IMR-90 (cell line): ENCODE data around the gene PDGFC. TPM values are rescaled to one million over a fixed set of nuclear protein-coding genes. Genes with fewer than 3 reads are reported as not detected.

Experiments used
- ATAC-seq: fragments of 200-7000 bp; cut with Tn5 transposase; 2 replicates; pipeline ENCODE4 v1.9.1; 2020; ENCODE audit warnings: low read depth, mild to moderate bottlenecking, moderate library complexity
- BruUV-seq: library from RNA; stranded (reverse); fragments of 400-500 nt; replicated peaks from 2 replicates; lab custom pipeline; 2021; lab: Mats Ljungman, UMichigan
- CTCF ChIA-PET: fragments of 300-600 bp; formaldehyde crosslinking; extraction: SDS; loops from one replicate; lab custom pipeline; 2021; ENCODE audit warnings: antibody characterized with exemption; lab: Yijun Ruan, JAX
- POLR2A ChIA-PET: fragments of 300-600 bp; sonication (Branson Sonifier 250); formaldehyde crosslinking; loops from one replicate; lab custom pipeline; 2022; ENCODE audit warnings: antibody characterized with exemption; ENCODE audit not compliant: unreplicated experiment; lab: Charles Lee
- DNase-seq: peaks from one replicate; pipeline ENCODE4 v3.0.0; 2013
- H2AFZ ChIP-seq: replicated peaks from 2 replicates; pipeline ENCODE3; 2013; ENCODE audit warnings: low read length, mild to moderate bottlenecking; ENCODE audit not compliant: poor library complexity
- H2AK5ac ChIP-seq: 2 replicates; pipeline ENCODE4 v1.6.1; 2013; ENCODE audit warnings: low read depth, low read length, inconsistent platforms
- H2AK9ac ChIP-seq: replicated peaks from 2 replicates; pipeline ENCODE3; 2013; ENCODE audit warnings: mild to moderate bottlenecking, low read depth, low read length, moderate library complexity; ENCODE audit not compliant: poor library complexity
- H2BK120ac ChIP-seq: 2 replicates; pipeline ENCODE4 v1.6.1; 2013; ENCODE audit warnings: low read depth, low read length, inconsistent platforms
- H2BK15ac ChIP-seq: 3 replicates; pipeline ENCODE4 v1.6.1; 2013; ENCODE audit warnings: low read depth, low read length, inconsistent platforms
- H2BK20ac ChIP-seq: 2 replicates; pipeline ENCODE4 v1.6.1; 2013; ENCODE audit warnings: low read depth, mild to moderate bottlenecking, inconsistent platforms, low read length, moderate library complexity
- H2BK5ac ChIP-seq: 2 replicates; pipeline ENCODE4 v1.6.1; 2013; ENCODE audit warnings: mild to moderate bottlenecking, low read depth, low read length, inconsistent platforms; ENCODE audit not compliant: poor library complexity, severe bottlenecking
- H3K14ac ChIP-seq: replicated peaks from 2 replicates; pipeline ENCODE4 v1.6.1; 2013; ENCODE audit warnings: low read depth, low read length, inconsistent platforms
- H3K18ac ChIP-seq: 2 replicates; pipeline ENCODE4 v1.6.1; 2013; ENCODE audit warnings: low read depth, low read length, control low read depth
- H3K23ac ChIP-seq: 2 replicates; pipeline ENCODE4 v1.6.1; 2013; ENCODE audit warnings: low read depth, low read length, inconsistent platforms
- H3K27ac ChIP-seq: 2 replicates; pipeline ENCODE4 v1.5.1; 2013; ENCODE audit warnings: mild to moderate bottlenecking, control low read depth, low read length; ENCODE audit not compliant: insufficient read depth
- H3K27me3 ChIP-seq: 2 replicates; pipeline ENCODE4 v1.6.1; 2013; ENCODE audit warnings: low read length; ENCODE audit not compliant: control insufficient read depth, insufficient read depth
- H3K36me3 ChIP-seq: 2 replicates; pipeline ENCODE4 v1.6.1; 2013; ENCODE audit warnings: low read length, mixed read lengths; ENCODE audit not compliant: control insufficient read depth, insufficient read depth
- H3K4ac ChIP-seq: 2 replicates; pipeline ENCODE4 v1.6.1; 2013; ENCODE audit warnings: low read depth, low read length, inconsistent platforms
- H3K4me1 ChIP-seq: 2 replicates; pipeline ENCODE4 v1.6.1; 2013; ENCODE audit warnings: low read length, mixed read lengths; ENCODE audit not compliant: control insufficient read depth, insufficient read depth
- H3K4me2 ChIP-seq: 2 replicates; pipeline ENCODE4 v1.6.1; 2013; ENCODE audit warnings: low read depth, mild to moderate bottlenecking, control low read depth, low read length, moderate library complexity
- H3K4me3 ChIP-seq: 2 replicates; pipeline ENCODE4 v1.5.1; 2013; ENCODE audit warnings: low read depth, mild to moderate bottlenecking, control low read depth, low read length, moderate library complexity; ENCODE audit not compliant: insufficient read depth
- H3K56ac ChIP-seq: 2 replicates; pipeline ENCODE4 v1.6.1; 2013; ENCODE audit warnings: low read length, inconsistent platforms; ENCODE audit not compliant: insufficient read depth; ENCODE audit errors: extremely low read depth
- H3K79me1 ChIP-seq, 2 experiments: 2 replicates each; pipeline ENCODE4 v1.6.1; 2013; ENCODE audit warnings: low read length in 2 of 2, inconsistent platforms in 1 of 2, low read depth in 1 of 2
- H3K9ac ChIP-seq: 2 replicates; pipeline ENCODE4 v1.6.1; 2013; ENCODE audit warnings: low read depth, low read length, control low read depth
- H3K9me1 ChIP-seq: 2 replicates; pipeline ENCODE4 v1.6.1; 2013; ENCODE audit warnings: low read length, inconsistent platforms; ENCODE audit not compliant: insufficient read depth
- H3K9me3 ChIP-seq: 2 replicates; pipeline ENCODE4 v1.6.1; 2013; ENCODE audit warnings: low read length; ENCODE audit not compliant: control insufficient read depth, insufficient read depth
- H4K20me1 ChIP-seq: 2 replicates; pipeline ENCODE4 v1.6.1; 2013; ENCODE audit warnings: low read length, inconsistent platforms; ENCODE audit not compliant: insufficient read depth
- H4K5ac ChIP-seq: 2 replicates; pipeline ENCODE4 v1.6.1; 2013; ENCODE audit warnings: mild to moderate bottlenecking, low read depth, low read length, control low read depth
- H4K8ac ChIP-seq, 2 experiments: 2 replicates each; pipeline ENCODE4 v1.6.1; 2013; ENCODE audit warnings: low read depth in 2 of 2, low read length in 2 of 2, control low read depth in 1 of 2, inconsistent platforms in 1 of 2
- H4K91ac ChIP-seq: 2 replicates; pipeline ENCODE4 v1.6.1; 2013; ENCODE audit warnings: low read depth, low read length, inconsistent platforms; ENCODE audit not compliant: insufficient read depth
- CEBPB ChIP-seq: IDR thresholded peaks from 2 replicates; pipeline ENCODE4 v1.6.1; 2012; ENCODE audit warnings: low read depth, low read length, improper control_type of control experiment
- CHD1 ChIP-seq: IDR thresholded peaks from 2 replicates; pipeline ENCODE4 v1.6.1; 2012; ENCODE audit warnings: low read depth, low read length, improper control_type of control experiment
- FOS ChIP-seq: fragments of 150-350 bp; IDR thresholded peaks from 2 replicates; pipeline ENCODE4 v1.6.1; 2016; ENCODE audit warnings: low read depth, low read length
- MAFK ChIP-seq: IDR thresholded peaks from 2 replicates; pipeline ENCODE4 v1.6.1; 2012; ENCODE audit warnings: low read depth, low read length, improper control_type of control experiment
- MAZ ChIP-seq: IDR thresholded peaks from 2 replicates; pipeline ENCODE4 v1.6.1; 2012; ENCODE audit warnings: low read depth, mild to moderate bottlenecking, low read length, improper control_type of control experiment, moderate library complexity, borderline replicate concordance
- MXI1 ChIP-seq: IDR thresholded peaks from 2 replicates; pipeline ENCODE4 v1.6.1; 2012; ENCODE audit warnings: low read depth, mild to moderate bottlenecking, low read length, moderate library complexity, borderline replicate concordance
- NFE2L2 ChIP-seq: fragments of 150-350 bp; IDR thresholded peaks from 2 replicates; pipeline ENCODE4 v1.6.1; 2016; ENCODE audit warnings: low read depth, mild to moderate bottlenecking, low read length
- POLR2A ChIP-seq: IDR thresholded peaks from 2 replicates; pipeline ENCODE4 v1.6.1; 2012; ENCODE audit warnings: mild to moderate bottlenecking, low read depth, low read length
- RCOR1 ChIP-seq: IDR thresholded peaks from 2 replicates; pipeline ENCODE4 v1.6.1; 2012; ENCODE audit warnings: mild to moderate bottlenecking, low read length, improper control_type of control experiment; ENCODE audit not compliant: insufficient replicate concordance
- RFX5 ChIP-seq: IDR thresholded peaks from 2 replicates; pipeline ENCODE4 v1.8.0; 2012; ENCODE audit warnings: low read depth, mild to moderate bottlenecking, low read length, moderate library complexity
- USF2 ChIP-seq: fragments of 150-350 bp; IDR thresholded peaks from 2 replicates; pipeline ENCODE4 v1.6.1; 2017; ENCODE audit warnings: mild to moderate bottlenecking, antibody characterized with exemption, low read length, low read depth
- WGBS, 2 experiments: methylation state at CpG; one replicate each; pipeline versions ENCODE4 v1.1.5 to v1.1.7; 2013; ENCODE audit warnings: missing lambda C conversion rate in 2 of 2; ENCODE audit not compliant: insufficient read length in 1 of 2; ENCODE audit errors: extremely low coverage in 2 of 2; 5-methylcytosine and 5-hydroxymethylcytosine counted together
- dilution Hi-C: fragments of 300-500 bp; cut with HindIII; formaldehyde crosslinking; loops from one replicate; pipeline ENCODE4 v1.14.3; 2018; ENCODE audit warnings: low sequenced_read_pairs; ENCODE audit not compliant: unreplicated experiment
- in situ Hi-C: fragments of 300-500 bp; cut with MboI; formaldehyde crosslinking; loops from 3 replicates; pipeline ENCODE4 v1.14.3; 2019; ENCODE audit warnings: low sequenced_read_pairs, inconsistent platforms, mixed read lengths
- intact Hi-C: fragments of 100-400 bp; cut with micrococcal nuclease; formaldehyde crosslinking; loops from 2 replicates; pipeline ENCODE4 v1.10.0; 2022
- polyA plus RNA-seq, 3 experiments: library from polyadenylated mRNA; depleted of rRNA; stranded (reverse); fragments of >200 nt; gene quantifications; 2 replicates each; pipeline ENCODE4 v1.2.3, GENCODE V29; 2012; ENCODE audit warnings: low replicate concordance in 1 of 3
- total RNA-seq: library from RNA; depleted of rRNA; stranded (reverse); fragments of >200 nt; gene quantifications from 2 replicates; pipeline ENCODE4 v1.2.3, GENCODE V29; 2012

Gene PDGFC
- total and polyA plus RNA-seq, 2 of the 4 experiments (the other 2 are of a cell fraction): 19.8 to 90.7 TPM

GRCh38 chr4:157010630-157011029 is 39.0 kb upstream of the PDGFC start:
- no peak overlapping the region for H2BK5ac ChIP-seq
- ATAC-seq: no peak
- H2AFZ ChIP-seq: no peak overlapping the region
- no peak overlapping the region for H3K4ac ChIP-seq
- intact Hi-C loops: no loop called here
- H3K79me1 ChIP-seq: no peaks in the 10 kb centered on the region
- no peak overlapping the region for H2AK5ac ChIP-seq
- ChIA-PET POLR2A (no interaction called here), CTCF (no interaction called here)
- H3K4me2 ChIP-seq: no peak overlapping the region
- no peak overlapping the region for H2BK20ac ChIP-seq
- no peaks in the 10 kb centered on the region for H3K9me3 ChIP-seq
- WGBS, 2 experiments: no CpG with 5 or more reads among the region's 2 CpGs
- peaks cover 9% of the 10 kb centered on the region for H3K4me1 ChIP-seq
- H3K56ac ChIP-seq: no peak overlapping the region
- no peak overlapping the region for H2BK120ac ChIP-seq
- H3K27ac ChIP-seq: no peak overlapping the region
- H3K14ac ChIP-seq: no peak overlapping the region
- no peak overlapping the region for H3K9ac ChIP-seq
- no TSS peak for BruUV-seq
- no peaks in the 10 kb centered on the region for H4K20me1 ChIP-seq
- no peak overlapping the region for H4K8ac ChIP-seq
- no peak overlapping the region for H3K23ac ChIP-seq
- H2AK9ac ChIP-seq: no peak overlapping the region
- H3K36me3 ChIP-seq: no peaks in the 10 kb centered on the region
- H3K4me3 ChIP-seq: no peak overlapping the region
- H3K18ac ChIP-seq: no peak overlapping the region
- DNase-seq: no peak
- dilution Hi-C loops: no loop called here
- no peak overlapping the region for H2BK15ac ChIP-seq
- H4K91ac ChIP-seq: no peak overlapping the region
- no peak overlapping the region for H4K5ac ChIP-seq
- peaks cover 4% of the 10 kb centered on the region; the same call in 1 of the 2 replicates for H3K9me1 ChIP-seq
- in situ Hi-C loops: no loop called here
- TF ChIP-seq CEBPB: no peak
- TF ChIP-seq POLR2A: no peak
- TF ChIP-seq MAZ: no peak
- no peak for TF ChIP-seq RFX5
- no peak for TF ChIP-seq MXI1
- TF ChIP-seq USF2: no peak
- TF ChIP-seq NFE2L2: no peak
- no peak for TF ChIP-seq FOS
- TF ChIP-seq CHD1: no peak
- no peak for TF ChIP-seq MAFK
- TF ChIP-seq RCOR1: no peak
- no peaks in the 10 kb centered on the region for H3K27me3 ChIP-seq
